ENCODE data around the gene PSMD11. TPM values are rescaled to one million over a fixed set of nuclear protein-coding genes. Genes with fewer than 3 reads are reported as not detected.

Gene PSMD11
- total RNA-seq, 1 donor from 2014 or later: 109 TPM

DNA sequence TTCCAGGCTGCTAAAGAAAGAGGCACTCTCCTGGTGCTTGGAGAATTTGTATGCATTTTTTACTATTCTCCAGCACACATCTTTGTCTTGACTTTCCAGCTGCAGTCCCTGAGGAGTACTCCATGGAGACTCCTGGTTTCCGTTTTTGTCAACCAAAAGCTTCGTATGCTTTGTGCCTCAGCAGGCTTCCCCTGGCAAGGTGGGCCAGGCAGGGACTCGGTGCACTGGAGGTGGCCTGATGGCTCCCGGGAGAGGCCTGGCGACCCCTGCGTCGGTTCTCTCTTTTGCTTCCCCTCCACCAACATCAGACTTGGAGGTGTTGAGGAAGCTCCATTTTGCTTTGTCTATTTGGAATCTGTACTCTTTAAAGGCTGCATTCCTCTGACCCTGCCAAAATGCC is 66.2 kb downstream of the PSMD11 start:
- no peaks in the 10 kb centered on the region for H3K9me3 Mint-ChIP-seq
- TF ChIP-seq, protein P1, sequence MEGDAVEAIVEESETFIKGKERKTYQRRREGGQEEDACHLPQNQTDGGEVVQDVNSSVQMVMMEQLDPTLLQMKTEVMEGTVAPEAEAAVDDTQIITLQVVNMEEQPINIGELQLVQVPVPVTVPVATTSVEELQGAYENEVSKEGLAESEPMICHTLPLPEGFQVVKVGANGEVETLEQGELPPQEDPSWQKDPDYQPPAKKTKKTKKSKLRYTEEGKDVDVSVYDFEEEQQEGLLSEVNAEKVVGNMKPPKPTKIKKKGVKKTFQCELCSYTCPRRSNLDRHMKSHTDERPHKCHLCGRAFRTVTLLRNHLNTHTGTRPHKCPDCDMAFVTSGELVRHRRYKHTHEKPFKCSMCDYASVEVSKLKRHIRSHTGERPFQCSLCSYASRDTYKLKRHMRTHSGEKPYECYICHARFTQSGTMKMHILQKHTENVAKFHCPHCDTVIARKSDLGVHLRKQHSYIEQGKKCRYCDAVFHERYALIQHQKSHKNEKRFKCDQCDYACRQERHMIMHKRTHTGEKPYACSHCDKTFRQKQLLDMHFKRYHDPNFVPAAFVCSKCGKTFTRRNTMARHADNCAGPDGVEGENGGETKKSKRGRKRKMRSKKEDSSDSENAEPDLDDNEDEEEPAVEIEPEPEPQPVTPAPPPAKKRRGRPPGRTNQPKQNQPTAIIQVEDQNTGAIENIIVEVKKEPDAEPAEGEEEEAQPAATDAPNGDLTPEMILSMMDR (conservative IDR thresholded peaks at IDR 0.05): no peak

DNA sequence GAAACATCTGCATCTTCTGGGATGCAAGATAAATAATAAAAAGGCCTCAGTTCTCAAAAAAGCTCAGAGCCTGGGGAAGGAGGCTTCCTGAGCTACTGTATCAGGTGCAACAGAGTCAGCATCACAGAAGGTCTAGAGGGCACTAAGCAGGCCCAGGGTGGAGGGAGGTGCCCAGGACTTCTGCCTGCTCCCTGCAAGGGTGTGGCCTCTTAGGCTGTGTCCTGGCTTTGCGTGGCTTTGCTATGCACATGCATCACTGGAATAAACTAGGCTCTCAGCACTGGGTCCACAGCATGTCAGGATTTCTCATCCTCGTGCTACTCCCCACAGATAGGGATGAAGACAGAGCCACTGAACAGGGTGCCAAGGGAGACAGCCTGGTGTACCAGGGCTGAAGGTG is 68.0 kb downstream of the PSMD11 start:
- Mint-ChIP-seq H3K27me3 (no peaks in the 10 kb centered on the region), H3K4me1 (ENCODE audit: unreplicated experiment) (peaks cover 16% of the 10 kb centered on the region), H3K27ac (no peak overlapping the region), H3K36me3 (no peaks in the 10 kb centered on the region), H3K4me3 (no peak overlapping the region), H3K9me3 (no peaks in the 10 kb centered on the region)
- TF ChIP-seq, protein P1 (conservative IDR thresholded peaks at IDR 0.05): no peak
- DNase-seq (ENCODE audit: extremely low spot score, unreplicated experiment): no peak

More for the DNA sequence above, 66.2 kb downstream of the PSMD11 start:
- no peaks in the 10 kb centered on the region for H3K36me3 Mint-ChIP-seq
- no peak overlapping the region for H3K4me3 Mint-ChIP-seq
- DNase-seq (ENCODE audit: extremely low spot score, unreplicated experiment): no peak
- H3K27me3 Mint-ChIP-seq: no peaks in the 10 kb centered on the region
- H3K4me1 Mint-ChIP-seq (ENCODE audit: unreplicated experiment): peaks cover 6% of the 10 kb centered on the region
- H3K27ac Mint-ChIP-seq: no peak overlapping the region

DNA sequence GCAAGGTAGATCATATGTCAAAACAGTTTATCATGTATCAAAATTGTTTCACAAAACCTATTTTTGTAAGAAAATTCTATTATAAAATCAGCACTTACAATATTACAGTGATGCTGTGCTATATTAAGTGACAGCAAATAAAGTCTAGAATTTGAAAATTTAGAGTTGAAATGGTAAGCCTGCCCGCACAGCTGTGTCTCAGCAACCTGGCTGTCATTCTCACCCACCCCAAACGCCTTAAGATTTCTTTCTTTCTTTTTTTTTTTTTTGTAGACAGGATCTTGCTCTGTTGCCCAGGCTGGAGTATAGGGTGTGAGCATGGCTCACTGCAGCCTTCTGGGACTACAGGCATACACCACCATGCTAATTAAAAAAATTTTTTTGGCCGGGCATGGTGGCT is 69.3 kb downstream of the PSMD11 start:
- no peaks in the 10 kb centered on the region for H3K27me3 Mint-ChIP-seq
- DNase-seq (ENCODE audit: extremely low spot score, unreplicated experiment): no peak
- TF ChIP-seq, protein P1 (conservative IDR thresholded peaks at IDR 0.05): no peak
- no peak overlapping the region for H3K27ac Mint-ChIP-seq
- H3K4me3 Mint-ChIP-seq: no peak overlapping the region
- no peaks in the 10 kb centered on the region for H3K36me3 Mint-ChIP-seq
- peaks cover 24% of the 10 kb centered on the region for H3K4me1 Mint-ChIP-seq (ENCODE audit: unreplicated experiment)
- no peaks in the 10 kb centered on the region for H3K9me3 Mint-ChIP-seq

DNA sequence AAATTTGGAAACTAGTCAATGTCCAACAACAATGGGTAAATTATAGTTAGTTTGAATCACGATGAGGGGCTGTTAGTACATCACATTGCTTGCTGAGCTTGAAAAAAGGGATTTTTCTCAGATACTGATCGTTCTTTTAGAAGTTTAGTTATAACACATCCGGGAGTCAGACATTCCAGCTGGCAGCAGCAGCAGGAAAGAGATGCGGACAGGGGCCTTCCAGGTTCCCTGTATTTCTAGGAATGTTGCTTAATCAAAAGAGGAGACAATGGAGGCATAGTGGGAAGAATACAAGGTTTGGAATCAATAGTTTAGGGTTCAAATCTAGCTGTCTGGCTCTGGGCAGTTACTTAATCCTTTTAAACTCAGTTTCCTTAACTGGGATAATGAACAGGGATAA is 70.3 kb downstream of the PSMD11 start:
- Mint-ChIP-seq H3K36me3 (no peaks in the 10 kb centered on the region), H3K4me1 (ENCODE audit: unreplicated experiment) (peaks cover 26% of the 10 kb centered on the region)

DNA sequence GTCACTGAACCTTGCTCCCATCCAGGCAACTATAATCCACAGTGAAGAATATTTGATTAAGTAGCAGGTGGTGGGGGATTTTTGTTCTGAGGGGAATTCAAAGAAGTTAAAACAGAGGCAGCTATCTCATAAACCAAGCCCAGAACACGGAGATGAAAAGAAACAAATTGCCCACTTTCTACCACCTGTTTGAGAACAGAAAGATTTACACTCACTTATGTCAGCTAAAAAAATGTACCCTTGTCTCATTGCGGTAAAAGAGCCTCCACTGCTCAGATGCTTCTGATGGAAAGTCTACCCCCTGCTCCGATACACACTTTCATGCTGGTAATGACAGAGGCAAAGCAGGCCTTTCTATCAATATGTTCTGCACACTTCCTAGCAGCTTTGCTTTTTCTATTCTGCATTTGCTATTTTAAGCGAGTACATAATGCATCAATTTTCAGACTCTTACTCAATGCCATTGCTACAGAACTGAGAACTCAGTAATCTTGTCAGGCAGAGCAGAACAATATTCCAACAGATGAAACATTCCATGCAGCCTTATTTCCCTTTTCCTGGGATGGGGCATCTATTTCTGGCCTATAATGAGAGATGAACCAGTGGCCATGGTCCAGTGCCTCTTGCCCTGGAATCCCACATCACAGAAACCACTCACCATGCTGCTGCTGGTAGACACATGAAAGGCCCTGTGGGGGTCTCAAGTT is 71.5 kb downstream of the PSMD11 start:
- Mint-ChIP-seq H3K4me1 (ENCODE audit: unreplicated experiment) (peaks cover 36% of the 10 kb centered on the region), H3K9me3 (no peaks in the 10 kb centered on the region), H3K27ac (no peak overlapping the region), H3K27me3 (peaks cover 3% of the 10 kb centered on the region), H3K36me3 (no peaks in the 10 kb centered on the region), H3K4me3 (no peak overlapping the region)
- TF ChIP-seq, protein P1 (conservative IDR thresholded peaks at IDR 0.05): no peak
- no peak for DNase-seq (ENCODE audit: extremely low spot score, unreplicated experiment)

More for the DNA sequence above, 70.3 kb downstream of the PSMD11 start:
- Mint-ChIP-seq H3K4me3 (no peak overlapping the region), H3K9me3 (no peaks in the 10 kb centered on the region), H3K27me3 (peaks cover 1% of the 10 kb centered on the region), H3K27ac (no peak overlapping the region)
- TF ChIP-seq, protein P1 (conservative IDR thresholded peaks at IDR 0.05): no peak
- no peak for DNase-seq (ENCODE audit: extremely low spot score, unreplicated experiment)
